Nucleus accumbens (tissue), 56 donors: Measurements from ENCODE around the gene PDXK.

Experiments used
- DNase-seq, 56 donors: peaks; one replicate each; lab custom pipeline; 2025; lab: John Stamatoyannopoulos, UW

PDXK gene

DNA sequence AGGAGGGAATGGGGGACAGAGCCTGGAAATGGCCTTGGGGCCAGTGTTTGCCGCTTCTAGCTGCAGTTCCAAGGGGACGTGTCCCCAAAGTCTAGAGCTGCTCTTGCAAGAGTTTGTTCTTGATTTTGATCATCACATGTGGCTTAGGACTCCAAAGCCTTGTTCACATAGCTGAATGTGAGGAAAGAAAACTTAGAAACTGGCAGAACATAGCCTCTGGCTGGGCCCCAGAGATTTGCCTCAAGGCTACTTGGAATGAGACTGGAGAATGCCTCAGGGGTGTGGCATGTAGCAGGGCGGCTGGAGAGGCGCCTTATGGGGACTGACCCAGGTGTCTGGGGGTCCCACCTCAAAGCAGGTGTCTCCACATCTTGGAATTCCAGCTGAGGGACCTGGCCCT, 2.3 kb downstream of the PDXK start:
- DNase-seq: no peak

DNA sequence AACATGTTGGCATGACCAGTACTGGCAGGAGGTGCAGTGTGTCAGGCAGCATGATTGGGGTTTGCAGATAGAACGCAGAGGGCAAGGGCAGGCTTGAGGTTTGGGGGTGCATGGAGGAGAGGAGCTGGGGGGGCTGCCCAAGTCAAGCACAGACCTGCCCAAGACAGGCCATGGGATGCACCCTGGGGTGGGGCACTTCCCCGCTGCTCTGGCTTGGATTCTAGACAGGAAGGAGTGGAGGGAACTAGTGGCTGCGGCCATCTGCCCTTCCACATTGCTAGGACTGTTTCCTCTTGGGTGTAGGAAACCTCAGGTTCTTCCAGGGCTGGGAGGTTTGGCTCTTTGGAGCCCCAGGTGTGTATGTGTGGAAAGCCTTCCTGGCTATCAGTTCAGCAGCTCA, 3.0 kb downstream of the PDXK start:
- no peak for DNase-seq

- DNase-seq: no peak
Measured at GRCh38 chr21:43723648-43724047, 4.7 kb downstream of the PDXK start.

- DNase-seq: peak in 2 of 56 donors; percentile 34 to 51
Measured at GRCh38 chr21:43726686-43727518, 8.0 kb downstream of the PDXK start.

GRCh38 chr21:43727519-43728153, 8.7 kb downstream of the PDXK start:
- peak in 11 of 56 donors; percentile 14 to 54 (median 41) for DNase-seq

GRCh38 chr21:43728154-43728466, 9.2 kb downstream of the PDXK start:
- peak in 1 of 56 donors; percentile 57 for DNase-seq

DNA sequence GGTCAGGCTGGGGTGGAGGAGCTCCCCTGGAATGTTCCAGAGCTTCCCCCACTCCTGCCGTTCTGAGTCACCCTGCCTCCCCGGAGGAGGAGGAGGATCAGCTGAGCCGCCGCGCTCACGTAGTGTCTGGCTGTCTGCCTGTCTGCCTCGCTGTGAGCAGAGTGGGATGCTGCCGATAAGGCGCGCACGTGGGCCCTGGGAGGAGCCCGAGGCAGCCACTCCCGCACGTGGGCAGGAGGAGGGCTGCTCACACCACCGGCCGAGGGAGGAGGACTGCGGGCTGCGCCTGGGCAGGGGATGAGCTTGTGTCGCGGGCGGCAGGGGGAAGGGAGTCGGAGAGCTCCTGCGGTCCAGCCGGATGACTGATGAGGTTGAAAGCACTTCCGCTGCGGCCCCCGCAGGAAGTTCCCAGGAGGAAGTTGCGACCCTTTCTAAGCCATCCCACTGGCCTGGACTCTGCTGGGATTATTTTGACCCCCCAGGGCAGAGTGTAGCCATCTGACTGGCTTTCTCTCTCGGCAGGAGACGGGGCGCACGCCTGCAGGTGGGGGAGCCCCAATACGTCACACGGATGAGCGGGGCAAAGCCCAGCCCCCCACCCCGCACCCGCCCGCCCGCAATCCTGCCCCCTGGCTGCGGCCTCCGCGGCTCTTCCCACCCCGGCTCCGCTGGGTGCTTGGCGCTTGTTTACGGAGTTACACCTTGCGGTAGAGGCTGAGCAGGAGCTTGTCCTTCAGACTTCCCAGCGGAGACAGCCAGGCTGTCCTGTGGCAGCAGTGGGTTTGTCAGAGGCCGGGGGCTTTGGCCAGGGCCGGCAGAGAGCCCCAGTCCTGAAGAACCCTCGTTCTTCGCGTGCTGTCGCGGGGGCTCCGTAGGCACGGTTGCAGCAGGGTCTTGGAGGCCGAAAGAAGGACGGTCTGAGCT, 9.8 kb downstream of the PDXK start:
- DNase-seq: peak; percentile 51 to 98 (median 87)

DNA sequence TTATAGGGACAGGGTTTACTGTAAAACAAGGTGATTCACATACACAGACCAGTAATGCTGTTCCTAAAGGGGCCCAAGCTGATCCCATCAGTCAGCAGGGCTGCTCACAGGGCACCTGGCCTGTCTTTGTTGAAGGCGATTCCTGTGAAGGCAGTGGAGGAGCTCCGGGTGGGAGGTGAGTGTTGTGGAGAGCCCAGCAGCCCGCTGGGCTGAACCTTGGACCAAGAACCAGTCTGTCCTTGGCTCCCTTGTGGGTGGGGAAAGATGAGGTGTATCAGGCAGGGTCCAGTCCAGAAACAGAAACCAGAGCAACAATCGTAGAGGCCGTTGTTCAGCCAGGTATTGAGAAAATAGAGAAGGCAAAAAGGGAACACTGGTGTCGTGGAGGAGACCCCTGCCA, 12.5 kb downstream of the PDXK start:
- no peak for DNase-seq

DNA sequence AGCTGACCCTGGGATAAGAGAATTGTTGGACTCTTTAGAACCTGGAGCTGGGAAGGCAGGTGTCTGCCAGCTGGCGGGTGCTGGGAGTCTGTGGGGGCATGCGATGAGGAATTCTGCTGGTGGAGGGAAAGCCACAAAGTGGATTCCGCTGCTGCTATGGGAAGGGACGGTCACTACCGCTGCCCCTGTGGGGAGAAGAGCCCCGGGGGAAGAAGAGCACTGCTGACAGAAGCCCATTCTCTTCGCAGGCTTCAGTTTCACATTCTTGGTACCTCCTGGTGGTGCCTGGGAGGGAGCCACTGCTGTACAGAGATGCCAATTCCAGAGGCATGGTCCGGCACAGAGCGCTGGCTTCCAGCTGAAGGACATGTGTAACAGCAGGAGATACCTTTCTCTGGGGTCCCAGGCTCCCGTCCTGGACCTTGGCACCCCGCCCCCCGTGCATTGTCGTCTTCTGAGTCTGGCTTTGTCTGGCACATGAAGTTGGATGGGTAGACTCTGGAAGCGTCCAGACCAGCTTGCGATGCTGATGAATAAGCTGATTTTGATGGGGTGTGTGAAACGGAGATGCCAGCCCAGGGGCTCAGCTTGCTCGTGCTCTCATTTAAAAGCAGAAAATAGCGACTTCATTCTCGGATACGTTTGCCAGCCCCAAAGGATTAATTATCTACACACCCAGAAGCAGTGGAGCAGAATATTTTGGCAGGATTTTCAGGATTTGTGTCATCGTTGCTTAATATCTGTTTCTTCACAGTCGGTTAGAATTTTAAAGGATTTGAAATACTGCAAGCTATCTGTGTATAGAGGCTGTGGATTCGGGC, 13.2 kb downstream of the PDXK start:
- peak in 29 of 56 donors; percentile 18 to 76 (median 43) for DNase-seq

GRCh38 chr21:43733060-43733459, 14.1 kb downstream of the PDXK start:
- DNase-seq: no peak

DNA sequence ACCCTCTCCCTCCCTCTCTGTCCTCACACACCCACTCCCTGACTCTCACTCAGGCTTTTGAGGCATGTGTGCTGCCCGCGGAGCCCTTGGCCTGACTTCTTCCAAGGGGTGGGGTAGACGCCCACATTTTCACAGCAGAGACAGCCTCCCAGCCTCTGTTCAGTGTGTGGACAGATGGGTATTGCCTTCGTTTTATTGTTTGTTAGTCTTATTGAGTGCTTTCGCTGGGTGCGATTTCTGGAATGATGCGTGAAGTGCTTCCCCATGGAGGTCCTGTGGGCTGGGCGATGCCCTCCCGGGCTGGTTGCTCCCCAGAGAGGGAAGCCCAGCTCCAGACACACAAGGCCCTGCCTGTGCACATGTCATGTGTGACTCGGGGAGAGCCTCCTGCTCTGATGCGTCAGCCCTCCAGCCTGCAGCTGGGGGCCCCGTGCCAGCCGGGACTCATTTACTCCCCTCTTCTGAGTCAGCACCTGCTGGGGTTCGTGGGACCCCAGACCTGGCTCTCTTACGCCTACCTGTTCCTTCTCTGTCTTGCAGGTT, 14.7 kb downstream of the PDXK start:
- DNase-seq: peak in 10 of 56 donors; percentile 14 to 50 (median 34)

DNA sequence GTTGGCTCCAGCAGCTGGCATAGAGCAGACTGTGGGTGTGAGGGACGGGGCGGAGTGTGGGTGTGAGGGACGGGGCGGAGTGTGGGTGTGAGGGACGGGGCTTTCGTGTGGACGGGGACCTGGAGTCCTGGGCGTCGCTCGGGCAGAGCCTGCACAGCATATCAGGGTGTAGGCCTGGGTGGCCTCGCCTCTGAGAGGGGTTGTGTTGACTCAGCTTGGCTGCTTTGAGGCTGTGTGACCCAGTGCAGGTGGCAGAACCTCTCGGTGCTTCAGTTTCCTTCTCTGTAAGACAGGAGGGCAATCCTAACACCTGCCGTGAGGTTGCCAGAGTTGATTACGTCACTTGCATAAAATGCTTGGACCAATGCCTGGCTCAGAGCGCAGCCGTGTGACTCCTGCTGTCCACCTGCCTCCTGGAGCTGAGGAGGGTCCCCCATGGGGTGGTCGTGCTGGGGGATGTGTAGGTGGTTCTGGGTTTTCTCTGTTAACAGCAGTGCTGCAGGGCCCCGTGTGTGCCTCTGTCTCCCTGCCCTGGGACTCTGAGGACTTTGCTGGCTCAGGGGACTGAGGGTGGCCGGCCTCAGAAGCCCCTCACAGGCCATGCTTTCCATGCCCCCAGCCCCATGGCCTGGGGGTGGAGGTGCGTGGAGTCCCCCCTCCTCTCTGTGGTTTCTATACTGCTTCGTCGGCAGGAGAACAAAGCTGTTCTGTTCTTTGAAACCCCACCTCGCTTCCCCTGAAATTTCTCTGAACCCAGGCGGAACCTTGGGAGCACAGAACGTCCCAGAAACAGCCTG, 15.4 kb downstream of the PDXK start:
- DNase-seq: peak in 1 of 56 donors; percentile 47

DNA sequence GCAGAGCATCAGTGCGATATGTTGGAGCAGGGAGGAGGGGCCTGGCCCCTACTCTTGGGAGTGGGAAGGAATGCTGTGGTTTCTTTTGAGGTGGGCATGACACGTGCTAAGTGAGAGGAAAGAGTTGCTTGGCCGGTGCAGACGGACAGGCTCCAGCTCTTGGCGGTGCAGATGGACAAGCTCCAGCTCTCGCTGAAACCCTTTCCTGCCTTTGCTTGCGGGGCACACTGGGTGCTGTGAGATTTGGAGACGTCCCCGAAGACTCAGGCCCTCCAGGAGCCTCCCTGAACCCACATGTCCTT, 15.9 kb downstream of the PDXK start:
- peak in 16 of 56 donors; percentile 11 to 59 (median 40) for DNase-seq

- DNase-seq: no peak
Measured at GRCh38 chr21:43735236-43736091, 16.5 kb downstream of the PDXK start.

DNA sequence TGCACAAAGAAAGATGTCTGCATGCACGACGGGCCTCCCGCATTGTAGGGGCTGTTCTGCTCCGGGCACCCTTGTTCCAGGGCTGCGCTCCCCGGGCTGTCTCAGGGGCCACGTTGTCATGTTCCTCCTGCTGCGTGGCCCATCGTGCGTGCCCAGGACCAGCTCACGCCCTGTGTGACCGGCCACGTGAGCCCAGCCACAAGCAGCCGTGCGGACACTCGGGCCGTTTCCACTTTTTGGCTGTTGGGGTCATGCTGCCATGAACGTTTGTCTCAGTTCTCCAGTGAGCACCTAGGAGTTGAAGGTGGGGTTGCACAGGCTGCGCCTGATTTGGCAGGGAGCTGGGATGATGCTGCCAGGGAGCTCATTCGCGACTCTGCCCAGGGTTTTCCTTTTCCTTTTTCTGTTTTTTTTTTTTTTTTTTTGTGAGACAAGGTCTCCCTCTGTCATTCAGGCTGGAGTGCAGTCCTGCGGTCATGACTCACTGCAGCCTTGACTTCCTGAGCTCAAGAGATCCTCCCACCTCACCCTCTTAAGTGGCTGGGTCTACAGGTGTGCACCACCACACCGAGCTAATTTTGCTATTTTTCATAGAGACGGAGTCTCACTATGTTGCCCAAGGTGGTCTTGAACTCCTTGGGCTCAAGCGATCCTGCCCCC, 17.4 kb downstream of the PDXK start:
- no peak for DNase-seq

DNA sequence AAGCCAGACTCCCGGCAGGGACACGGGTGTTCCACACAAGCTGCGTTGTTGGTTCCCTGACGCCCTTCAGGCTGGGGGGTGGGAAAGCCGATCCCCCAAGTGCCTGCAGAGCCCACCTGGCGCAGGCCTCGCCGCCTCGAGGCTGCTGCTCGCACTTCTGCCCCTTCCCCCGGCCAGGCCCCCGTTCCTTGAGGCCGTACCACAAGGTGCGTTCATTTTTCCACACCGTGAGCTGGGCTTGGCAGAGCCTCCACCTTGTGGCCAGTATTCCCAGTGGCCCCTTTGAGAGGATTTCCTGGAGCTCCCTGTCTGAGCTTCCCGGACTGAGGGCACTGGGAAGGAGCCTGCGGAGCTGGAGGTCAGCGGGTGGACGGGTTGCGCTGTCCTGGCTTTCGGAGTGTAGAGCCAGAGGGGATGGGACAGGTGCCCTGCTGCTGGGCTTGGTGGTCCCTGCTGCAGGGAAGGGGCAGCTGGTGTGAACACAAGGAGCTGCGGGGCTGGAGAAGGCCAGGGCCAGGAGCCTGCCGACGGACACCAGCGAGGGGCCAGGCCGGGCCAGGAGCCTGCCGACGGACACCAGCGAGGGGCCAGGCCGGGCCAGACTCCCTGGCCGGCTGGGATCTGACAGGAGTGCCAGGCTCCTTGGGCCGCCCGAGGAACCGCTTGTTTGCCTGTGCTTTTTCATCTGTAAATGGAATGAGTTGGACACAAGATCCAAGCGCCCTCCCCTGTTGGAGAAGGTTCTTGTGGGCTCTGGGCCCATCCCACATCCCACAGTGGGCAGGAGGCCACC, 18.4 kb downstream of the PDXK start:
- no peak for DNase-seq
